Liver (tissue), 9 donors: Measurements from ENCODE around the gene TRA2A. TPM values are rescaled to one million over a fixed set of nuclear protein-coding genes. Genes with fewer than 3 reads are reported as not detected.

ENCODE experiments used
- DNase-seq: peaks from one replicate; pipeline ENCODE4 v3.0.0-alpha.2; 2017; ENCODE audit warnings: low spot score
- H3K27ac ChIP-seq, 2 donors: one replicate each; pipeline ENCODE4 v1.7.0; 2013; ENCODE audit warnings: inconsistent platforms in 2 of 2, low read length in 2 of 2, control low read depth in 1 of 2, low read depth in 1 of 2, mild to moderate bottlenecking in 1 of 2
- H3K27me3 ChIP-seq, 4 donors: one replicate each; pipeline versions ENCODE4 v1.6.1 to v1.7.0; 2013; ENCODE audit warnings: low read length in 3 of 4, inconsistent platforms in 1 of 4, mild to moderate bottlenecking in 1 of 4, moderate library complexity in 1 of 4; ENCODE audit not compliant: control insufficient read depth in 4 of 4, insufficient read depth in 4 of 4
- H3K36me3 ChIP-seq, 4 donors: one replicate each; pipeline versions ENCODE4 v1.6.1 to v1.7.0; 2013; ENCODE audit warnings: low read length in 3 of 4, mild to moderate bottlenecking in 3 of 4, low read depth in 1 of 4, moderate library complexity in 1 of 4; ENCODE audit not compliant: control insufficient read depth in 4 of 4, insufficient read depth in 3 of 4
- H3K4me1 ChIP-seq, 4 donors: one replicate each; pipeline versions ENCODE4 v1.6.1 to v1.7.0; 2013; ENCODE audit warnings: low read length in 3 of 4, mild to moderate bottlenecking in 3 of 4, moderate library complexity in 1 of 4; ENCODE audit not compliant: control insufficient read depth in 4 of 4, insufficient read depth in 4 of 4
- H3K4me3 ChIP-seq, 3 donors: one replicate each; pipeline versions ENCODE4 v1.6.1 to v1.7.0; 2013; ENCODE audit warnings: low read length in 3 of 3, control low read depth in 1 of 3, low read depth in 1 of 3, mild to moderate bottlenecking in 1 of 3
- H3K9ac ChIP-seq, 2 donors: one replicate each; pipeline ENCODE4 v1.7.0; 2013; ENCODE audit warnings: low read length in 2 of 2, mild to moderate bottlenecking in 2 of 2, moderate library complexity in 2 of 2, control low read depth in 1 of 2, low read depth in 1 of 2
- H3K9me3 ChIP-seq, 4 donors: one replicate each; pipeline versions ENCODE4 v1.6.1 to v1.7.0; 2013; ENCODE audit warnings: low read length in 3 of 4; ENCODE audit not compliant: control insufficient read depth in 4 of 4
- EGR1 ChIP-seq, 2 donors: IDR thresholded peaks; 2 replicates each; pipeline ENCODE4 v1.6.1; 2016 to 2018; ENCODE audit warnings: antibody characterized with exemption in 2 of 2, low read depth in 2 of 2
- FOXA1 ChIP-seq: IDR thresholded peaks from 2 replicates; pipeline ENCODE4 v1.6.1; 2016; ENCODE audit warnings: antibody characterized with exemption
- FOXA2 ChIP-seq: IDR thresholded peaks from 2 replicates; pipeline ENCODE4 v1.6.1; 2016; ENCODE audit warnings: antibody characterized with exemption
- GABPA ChIP-seq, 2 donors: IDR thresholded peaks in 1 of 2; conservative IDR thresholded peaks in 1 of 2; 2 replicates each; pipeline ENCODE4 v1.6.1; 2016; ENCODE audit warnings: antibody characterized with exemption in 2 of 2, mild to moderate bottlenecking in 1 of 2, moderate library complexity in 1 of 2
- HNF4A ChIP-seq, 2 donors: conservative IDR thresholded peaks; 2 replicates each; pipeline ENCODE4 v1.6.1; 2016; ENCODE audit warnings: antibody characterized with exemption in 2 of 2, mild to moderate bottlenecking in 2 of 2
- HNF4G ChIP-seq: IDR thresholded peaks from 2 replicates; pipeline ENCODE4 v1.6.1; 2016; ENCODE audit warnings: antibody characterized with exemption
- JUND ChIP-seq, 2 donors: IDR thresholded peaks; 2 replicates each; pipeline ENCODE4 v1.6.1; 2016; ENCODE audit warnings: antibody characterized with exemption in 2 of 2
- MAX ChIP-seq: IDR thresholded peaks from 2 replicates; pipeline ENCODE4 v1.6.1; 2016; ENCODE audit warnings: antibody characterized with exemption
- NR2F2 ChIP-seq: IDR thresholded peaks from 2 replicates; pipeline ENCODE4 v1.6.1; 2016; ENCODE audit warnings: antibody characterized with exemption
- RAD21 ChIP-seq, 2 donors: IDR thresholded peaks; 2 replicates each; pipeline ENCODE4 v1.6.1; 2016; ENCODE audit warnings: antibody characterized with exemption in 2 of 2, mild to moderate bottlenecking in 2 of 2
- REST ChIP-seq: IDR thresholded peaks from 2 replicates; pipeline ENCODE4 v1.6.1; 2016; ENCODE audit warnings: antibody characterized with exemption, mild to moderate bottlenecking
- RXRA ChIP-seq, 2 donors: IDR thresholded peaks; 2 replicates each; pipeline ENCODE4 v1.6.1; 2017 to 2018; ENCODE audit warnings: antibody characterized with exemption in 2 of 2, mild to moderate bottlenecking in 1 of 2
- SP1 ChIP-seq: IDR thresholded peaks from 2 replicates; pipeline ENCODE4 v1.6.1; 2018; ENCODE audit warnings: antibody characterized with exemption, mild to moderate bottlenecking
- TAF1 ChIP-seq: conservative IDR thresholded peaks from 2 replicates; pipeline ENCODE4 v1.6.1; 2016; ENCODE audit warnings: antibody characterized with exemption, mild to moderate bottlenecking
- YY1 ChIP-seq: IDR thresholded peaks from 2 replicates; pipeline ENCODE4 v1.6.1; 2016; ENCODE audit warnings: antibody characterized with exemption, mild to moderate bottlenecking
- WGBS: extraction: QIAGEN DNeasy Blood & Tissue Kit; methylation state at CpG from one replicate; pipeline ENCODE4 v1.1.7; 2013; 5-methylcytosine and 5-hydroxymethylcytosine counted together
- polyA plus RNA-seq, 2 donors: library from polyadenylated mRNA; stranded (reverse) in 1 of 2; unstranded in 1 of 2; fragments of 200-250 nt in 1 of 2; fragments of >200 nt in 1 of 2; fragmentation: Nextera tagmentation in 1 of 2; extraction: Ambion mirVana in 1 of 2; gene quantifications; one replicate each; pipeline versions ENCODE4 v1.2.1 to v1.2.3, GENCODE V29; 2013 to 2015
- total RNA-seq, 2 donors: library from RNA; depleted of rRNA; stranded (reverse); fragments of >200 nt; gene quantifications; one replicate each; pipeline ENCODE4 v1.2.3, GENCODE V29; 2014
- TF ChIP-seq, protein P1 (sequence below): IDR thresholded peaks from 2 replicates; pipeline ENCODE4 v1.6.1; 2016; ENCODE audit warnings: antibody characterized with exemption
- TF ChIP-seq, protein P2 (sequence below): IDR thresholded peaks from 2 replicates; pipeline ENCODE4 v1.6.1; 2016; ENCODE audit warnings: antibody characterized with exemption
- TF ChIP-seq, protein P3 (sequence below): fragments of 150-350 bp; IDR thresholded peaks from 2 replicates; pipeline ENCODE4 v1.5.1; 2017; ENCODE audit warnings: improper control_type of control experiment, low read depth, low read length; ENCODE audit not compliant: missing input control
- donor health status: healthy.
- donor health status: healthy.
- donor health status: healthy.
- donor health status: healthy.
- donor health status: healthy.

Gene TRA2A
- total and polyA plus RNA-seq, 4 donors = 13.7 to 25.9 (median 21.7) TPM

- no peak for DNase-seq
- Histone ChIP-seq H3K4me3 (no peak overlapping the region), H3K27me3 (no peaks in the 10 kb centered on the region), H3K36me3 (peaks cover 2 to 18% (median 11%) of the 10 kb centered on the region in 4 donors), H3K9me3 (no peaks in the 10 kb centered on the region), H3K27ac (no peak overlapping the region), H3K9ac (no peak overlapping the region), H3K4me1 (peaks cover 9 to 32% (median 11%) of the 10 kb centered on the region in 4 donors)
- TF ChIP-seq, protein P1, sequence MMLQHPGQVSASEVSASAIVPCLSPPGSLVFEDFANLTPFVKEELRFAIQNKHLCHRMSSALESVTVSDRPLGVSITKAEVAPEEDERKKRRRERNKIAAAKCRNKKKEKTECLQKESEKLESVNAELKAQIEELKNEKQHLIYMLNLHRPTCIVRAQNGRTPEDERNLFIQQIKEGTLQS = no peak
- no peak for TF ChIP-seq EGR1 (IDR thresholded peaks at IDR 0.05; ENCODE audit: low read depth in 2 of 2)
- no peak for TF ChIP-seq JUND (IDR thresholded peaks at IDR 0.05)
- no peak for TF ChIP-seq SP1
- TF ChIP-seq RAD21 (IDR thresholded peaks at IDR 0.05) = no peak
- no peak for TF ChIP-seq HNF4G
- TF ChIP-seq, protein P2, sequence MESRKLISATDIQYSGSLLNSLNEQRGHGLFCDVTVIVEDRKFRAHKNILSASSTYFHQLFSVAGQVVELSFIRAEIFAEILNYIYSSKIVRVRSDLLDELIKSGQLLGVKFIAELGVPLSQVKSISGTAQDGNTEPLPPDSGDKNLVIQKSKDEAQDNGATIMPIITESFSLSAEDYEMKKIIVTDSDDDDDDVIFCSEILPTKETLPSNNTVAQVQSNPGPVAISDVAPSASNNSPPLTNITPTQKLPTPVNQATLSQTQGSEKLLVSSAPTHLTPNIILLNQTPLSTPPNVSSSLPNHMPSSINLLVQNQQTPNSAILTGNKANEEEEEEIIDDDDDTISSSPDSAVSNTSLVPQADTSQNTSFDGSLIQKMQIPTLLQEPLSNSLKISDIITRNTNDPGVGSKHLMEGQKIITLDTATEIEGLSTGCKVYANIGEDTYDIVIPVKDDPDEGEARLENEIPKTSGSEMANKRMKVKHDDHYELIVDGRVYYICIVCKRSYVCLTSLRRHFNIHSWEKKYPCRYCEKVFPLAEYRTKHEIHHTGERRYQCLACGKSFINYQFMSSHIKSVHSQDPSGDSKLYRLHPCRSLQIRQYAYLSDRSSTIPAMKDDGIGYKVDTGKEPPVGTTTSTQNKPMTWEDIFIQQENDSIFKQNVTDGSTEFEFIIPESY = no peak
- TF ChIP-seq HNF4A (conservative IDR thresholded peaks at IDR 0.05) = no peak
- no peak for TF ChIP-seq GABPA (IDR thresholded peaks at IDR 0.05 in 1 of 2, conservative IDR thresholded peaks at IDR 0.05 in 1 of 2)
- no peak for TF ChIP-seq FOXA1
- no peak for TF ChIP-seq REST
- 97% methylated on average over 7 of the region's 7 CpGs for WGBS
Measured at GRCh38 chr7:23524473-23524872, 7.3 kb downstream of the TRA2A start.

DNA sequence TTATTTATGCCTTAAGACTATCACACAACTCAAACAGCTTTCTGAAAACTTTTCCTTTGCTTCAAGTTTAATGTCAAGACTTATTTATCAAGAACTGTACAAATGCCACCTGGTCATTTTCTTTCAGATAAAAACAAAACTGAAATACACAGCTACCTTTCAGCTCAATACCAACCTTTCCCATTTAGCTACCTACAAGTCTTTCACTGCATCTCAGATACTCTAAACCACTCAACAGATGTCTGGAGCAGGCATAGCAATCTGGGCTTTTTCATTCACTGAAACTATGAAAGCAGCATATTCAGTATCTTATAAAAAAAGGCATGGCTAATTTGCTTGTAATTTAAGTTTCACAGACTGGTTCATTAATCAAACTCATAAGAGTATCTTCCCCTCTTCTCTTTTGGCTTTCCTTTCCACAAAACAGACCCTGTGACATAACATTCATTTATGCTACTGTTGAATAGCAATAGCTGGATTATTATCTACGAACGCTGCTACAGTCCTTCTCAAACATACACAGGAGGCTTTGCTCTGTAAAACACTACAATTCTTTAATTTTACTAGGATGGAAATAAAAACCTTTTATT lies 8.2 kb downstream of the TRA2A start:
- 73% methylated on average over 2 of the region's 2 CpGs for WGBS
- Histone ChIP-seq H3K27ac (no peak overlapping the region), H3K9me3 (no peaks in the 10 kb centered on the region), H3K27me3 (no peaks in the 10 kb centered on the region), H3K4me3 (no peak overlapping the region), H3K4me1 (peaks cover 7 to 26% (median 9%) of the 10 kb centered on the region in 4 donors), H3K9ac (no peak overlapping the region), H3K36me3 (peaks cover 8 to 25% (median 16%) of the 10 kb centered on the region in 4 donors)
- DNase-seq = no peak
- TF ChIP-seq JUND (IDR thresholded peaks at IDR 0.05) = no peak
- TF ChIP-seq MAX = no peak
- no peak for TF ChIP-seq TAF1
- TF ChIP-seq HNF4A (conservative IDR thresholded peaks at IDR 0.05) = no peak
- TF ChIP-seq SP1 = no peak
- TF ChIP-seq FOXA2 = no peak
- no peak for TF ChIP-seq GABPA (IDR thresholded peaks at IDR 0.05 in 1 of 2, conservative IDR thresholded peaks at IDR 0.05 in 1 of 2)
- TF ChIP-seq, protein P3, sequence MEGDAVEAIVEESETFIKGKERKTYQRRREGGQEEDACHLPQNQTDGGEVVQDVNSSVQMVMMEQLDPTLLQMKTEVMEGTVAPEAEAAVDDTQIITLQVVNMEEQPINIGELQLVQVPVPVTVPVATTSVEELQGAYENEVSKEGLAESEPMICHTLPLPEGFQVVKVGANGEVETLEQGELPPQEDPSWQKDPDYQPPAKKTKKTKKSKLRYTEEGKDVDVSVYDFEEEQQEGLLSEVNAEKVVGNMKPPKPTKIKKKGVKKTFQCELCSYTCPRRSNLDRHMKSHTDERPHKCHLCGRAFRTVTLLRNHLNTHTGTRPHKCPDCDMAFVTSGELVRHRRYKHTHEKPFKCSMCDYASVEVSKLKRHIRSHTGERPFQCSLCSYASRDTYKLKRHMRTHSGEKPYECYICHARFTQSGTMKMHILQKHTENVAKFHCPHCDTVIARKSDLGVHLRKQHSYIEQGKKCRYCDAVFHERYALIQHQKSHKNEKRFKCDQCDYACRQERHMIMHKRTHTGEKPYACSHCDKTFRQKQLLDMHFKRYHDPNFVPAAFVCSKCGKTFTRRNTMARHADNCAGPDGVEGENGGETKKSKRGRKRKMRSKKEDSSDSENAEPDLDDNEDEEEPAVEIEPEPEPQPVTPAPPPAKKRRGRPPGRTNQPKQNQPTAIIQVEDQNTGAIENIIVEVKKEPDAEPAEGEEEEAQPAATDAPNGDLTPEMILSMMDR = no peak
- TF ChIP-seq NR2F2 = no peak
- TF ChIP-seq YY1 = no peak
- TF ChIP-seq, protein P1 = no peak
- TF ChIP-seq, protein P2 = no peak
- no peak for TF ChIP-seq RXRA (IDR thresholded peaks at IDR 0.05)
- TF ChIP-seq HNF4G = no peak
- no peak for TF ChIP-seq FOXA1
- no peak for TF ChIP-seq RAD21 (IDR thresholded peaks at IDR 0.05)
